K562 (cell line): ENCODE measurements around the gene COL4A2. TPM values are rescaled to one million over a fixed set of nuclear protein-coding genes. Genes with fewer than 3 reads are reported as not detected.

Source experiments
- ATAC-seq: fragments of 200-7000 bp; cut with Tn5 transposase; 3 replicates; pipeline ENCODE4 v1.9.1; 2020; ENCODE audit warnings: moderate library complexity
- BruUV-seq: library from RNA; stranded (reverse); fragments of 400-500 nt; replicated peaks from 2 replicates; lab custom pipeline; 2021; lab: Mats Ljungman, UMichigan
- CTCF ChIA-PET: fragments of 300-600 bp; formaldehyde crosslinking; extraction: SDS; loops from one replicate; lab custom pipeline; 2021; ENCODE audit warnings: low intra/inter-chr PET ratio; lab: Yijun Ruan, JAX
- POLR2A ChIA-PET: fragments of 300-600, 350-650 bp; sonication (Branson Sonifier 250); formaldehyde crosslinking; extraction: SDS; loops from one replicate; lab custom pipeline; 2021; ENCODE audit warnings: antibody characterized with exemption, inconsistent platforms; lab: Yijun Ruan, JAX
- DNase-seq, 4 experiments: peaks; one replicate each; pipeline versions ENCODE4 v3.0.0 to v3.0.0-alpha.2; 2011 to 2018; ENCODE audit warnings: low spot score in 3 of 4, mixed read lengths in 3 of 4; ENCODE audit errors: extremely low read depth in 1 of 4
- FAIRE-seq: peaks from 2 replicates; lab custom pipeline; 2011; peaks lifted over from hg19 to GRCh38; lab: Jason Lieb, UNC
- H2AFZ ChIP-seq: 2 replicates; pipeline ENCODE4 v1.6.0; 2011; ENCODE audit warnings: low read depth, low read length, control low read depth, inconsistent platforms
- H3K27ac ChIP-seq: fragments of 200-600 bp; 3 replicates; pipeline ENCODE4 v1.8.0; 2011; ENCODE audit warnings: low read depth, mild to moderate bottlenecking, control low read depth, inconsistent platforms, low read length, moderate library complexity, mixed read lengths; ENCODE audit errors: extremely low read depth
- H3K27me3 ChIP-seq, 2 experiments: fragments of 300-600 bp in 1 of 2; 2 replicates in 1 of 2; 3 replicates in 1 of 2; pipeline versions ENCODE4 v1.6.0 to v1.8.0; 2011; ENCODE audit warnings: inconsistent platforms in 2 of 2, low read length in 2 of 2, mild to moderate bottlenecking in 1 of 2, mixed read lengths in 1 of 2, moderate library complexity in 1 of 2; ENCODE audit not compliant: control insufficient read depth in 2 of 2, insufficient read depth in 2 of 2
- H3K36me3 ChIP-seq: fragments of 300-600 bp; 3 replicates; pipeline ENCODE4 v1.8.0; 2011; ENCODE audit warnings: mild to moderate bottlenecking, low read length, inconsistent platforms; ENCODE audit not compliant: control insufficient read depth, insufficient read depth
- H3K4me1 ChIP-seq, 2 experiments: fragments of 200-600 bp in 1 of 2; replicated peaks in 1 of 2; 2 replicates in 1 of 2; 3 replicates in 1 of 2; pipeline versions ENCODE4 v1.5.1 to v1.8.0; 2011; ENCODE audit warnings: inconsistent platforms in 2 of 2, low read length in 2 of 2, mild to moderate bottlenecking in 1 of 2, mixed read lengths in 1 of 2, moderate library complexity in 1 of 2; ENCODE audit not compliant: control insufficient read depth in 2 of 2, insufficient read depth in 2 of 2
- H3K4me2 ChIP-seq: 2 replicates; pipeline ENCODE4 v1.6.1; 2011; ENCODE audit warnings: low read length, control low read depth, inconsistent platforms, mixed read lengths; ENCODE audit not compliant: insufficient read depth
- H3K4me3 ChIP-seq: fragments of 200-600 bp; sonication (generic), shearing (Covaris generic); 2 replicates; pipeline ENCODE4 v1.5.1; 2016; ENCODE audit warnings: control low read depth, inconsistent platforms
- H3K79me2 ChIP-seq: fragments of 200-600 bp; 3 replicates; pipeline ENCODE4 v1.8.0; 2011; ENCODE audit warnings: low read length, inconsistent platforms; ENCODE audit not compliant: control insufficient read depth, insufficient read depth
- H3K9ac ChIP-seq, 2 experiments: 2 replicates each; pipeline versions ENCODE4 v1.6.0 to v1.6.1; 2011; ENCODE audit warnings: low read depth in 2 of 2, low read length in 2 of 2, control low read depth in 1 of 2, inconsistent platforms in 1 of 2, mild to moderate bottlenecking in 1 of 2, mixed read lengths in 1 of 2; ENCODE audit not compliant: insufficient read depth in 1 of 2
- H3K9me1 ChIP-seq: one replicate; pipeline ENCODE4 v1.6.0; 2011; ENCODE audit warnings: inconsistent platforms, mild to moderate bottlenecking, low read length, moderate library complexity; ENCODE audit not compliant: control insufficient read depth, insufficient read depth
- H3K9me3 ChIP-seq: replicated peaks from 2 replicates; pipeline ENCODE4 v1.5.1; 2011; ENCODE audit warnings: low read depth, low read length, inconsistent platforms; ENCODE audit not compliant: control insufficient read depth, insufficient read depth
- H4K20me1 ChIP-seq: replicated peaks from 2 replicates; pipeline ENCODE4 v1.6.1; 2011; ENCODE audit warnings: low read length, inconsistent platforms, mixed read lengths; ENCODE audit not compliant: control insufficient read depth, insufficient read depth
- CREM ChIP-seq: IDR thresholded peaks from 2 replicates; pipeline ENCODE4 v1.6.1; 2014; ENCODE audit warnings: antibody characterized with exemption, low read depth
- ELF1 ChIP-seq: fragments of 200-800 bp; sonication (Bioruptor generic); IDR thresholded peaks from 2 replicates; pipeline ENCODE4 v1.6.1; 2016; ENCODE audit warnings: missing genetic modification characterization, missing compliant biosample characterization
- GTF3C2 ChIP-seq: IDR thresholded peaks from 3 replicates; pipeline ENCODE4 v1.6.1; 2011; ENCODE audit warnings: borderline replicate concordance, mild to moderate bottlenecking, moderate library complexity; ENCODE audit not compliant: insufficient read length; ENCODE audit errors: extremely low read depth
- KAT2B ChIP-seq: IDR thresholded peaks from one replicate; pipeline ENCODE4 v1.6.1; 2012; ENCODE audit warnings: low read depth, mild to moderate bottlenecking, control low read depth, inconsistent platforms, low read length, moderate library complexity
- KDM1A ChIP-seq, 2 experiments: fragments of 450-650 bp; IDR thresholded peaks; 2 replicates each; pipeline ENCODE4 v1.6.1; 2016; ENCODE audit warnings: mild to moderate bottlenecking in 2 of 2
- MYNN ChIP-seq, 2 experiments: sonication (generic); formaldehyde crosslinking in 1 of 2; IDR thresholded peaks; 2 replicates each; pipeline versions ENCODE4 v1.5.0 to v1.6.1; 2016 to 2020; ENCODE audit warnings: antibody characterized with exemption in 1 of 2, missing genetic modification reagents in 1 of 2
- NFRKB ChIP-seq: fragments of 450-650 bp; IDR thresholded peaks from 2 replicates; pipeline ENCODE4 v1.6.1; 2016; ENCODE audit warnings: low read depth
- NRF1 ChIP-seq, 2 experiments: fragments of 450-650 bp; IDR thresholded peaks in 1 of 2; conservative IDR thresholded peaks in 1 of 2; 2 replicates each; pipeline ENCODE4 v1.6.1; 2014; ENCODE audit warnings: mild to moderate bottlenecking in 2 of 2
- POLR2AphosphoS5 ChIP-seq: IDR thresholded peaks from 2 replicates; pipeline ENCODE4 v1.6.1; 2011; ENCODE audit warnings: mild to moderate bottlenecking, low read depth, low read length, moderate library complexity; ENCODE audit not compliant: control insufficient read depth, insufficient read depth
- POLR3A ChIP-seq: IDR thresholded peaks from 2 replicates; pipeline ENCODE4 v1.6.1; 2011; ENCODE audit warnings: borderline replicate concordance, mild to moderate bottlenecking, moderate library complexity; ENCODE audit not compliant: insufficient read length, insufficient read depth; ENCODE audit errors: extremely low read depth
- SREBF1 ChIP-seq: fragments of 150-350 bp; IDR thresholded peaks from 2 replicates; pipeline ENCODE4 v1.6.1; 2014; ENCODE audit warnings: antibody characterized with exemption, low read depth, low read length, borderline replicate concordance
- SRSF9 ChIP-seq: fragments of 200-400 bp; formaldehyde crosslinking; IDR thresholded peaks from 2 replicates; pipeline ENCODE4 v1.6.1; 2017; ENCODE audit warnings: low read depth, low read length, borderline replicate concordance
- ZBTB8A ChIP-seq: fragments of 450-650 bp; IDR thresholded peaks from 2 replicates; pipeline ENCODE4 v1.6.1; 2018; ENCODE audit warnings: mild to moderate bottlenecking, moderate library complexity; ENCODE audit not compliant: partially characterized antibody
- ZC3H4 ChIP-seq: sonication (generic); formaldehyde crosslinking; IDR thresholded peaks from 2 replicates; pipeline ENCODE4 v1.9.0; 2021; ENCODE audit warnings: missing genetic modification reagents, borderline replicate concordance
- ZNF124 ChIP-seq: sonication (generic); formaldehyde crosslinking; IDR thresholded peaks from 2 replicates; pipeline ENCODE4 v1.8.1; 2022; ENCODE audit warnings: missing genetic modification reagents
- ZNF740 ChIP-seq, 3 experiments: fragments of 200-800 bp in 1 of 3; sonication (Bioruptor generic) in 1 of 3; sonication (generic) in 1 of 3; formaldehyde crosslinking in 1 of 3; IDR thresholded peaks; 2 replicates each; pipeline versions ENCODE4 v1.6.1 to v1.8.0; 2016 to 2022; ENCODE audit warnings: mild to moderate bottlenecking in 2 of 3, missing compliant biosample characterization in 2 of 3, missing genetic modification characterization in 2 of 3, missing genetic modification reagents in 1 of 3
- WGBS: fragments of 100-300 bp; shearing (Covaris generic); methylation state at CpG from one replicate; pipeline ENCODE4 v1.1.6; 2016; ENCODE audit warnings: low coverage, mixed read lengths; ENCODE audit not compliant: insufficient coverage; ENCODE audit errors: missing lambda C conversion rate; 5-methylcytosine and 5-hydroxymethylcytosine counted together
- in situ Hi-C: fragments of 300-500 bp; cut with MboI; formaldehyde crosslinking; loops from 4 replicates; pipeline ENCODE4 v1.15.0; 2018; ENCODE audit warnings: inconsistent platforms, mixed read lengths
- intact Hi-C: fragments of 100-400 bp; cut with micrococcal nuclease; formaldehyde crosslinking; loops from 2 replicates; pipeline ENCODE4 v1.14.2; 2022
- polyA plus RNA-seq, 8 experiments: library from polyadenylated mRNA; depleted of rRNA in 4 of 8; stranded (reverse) in 5 of 8; unstranded in 3 of 8; fragments of >200 nt; fragmentation: Nextera tagmentation in 2 of 8; fragmentation: Illumina TruSeq in 1 of 8; extraction: Ambion mirVana in 2 of 8; extraction: Trizol in 1 of 8; gene quantifications; 2 replicates each; pipeline versions ENCODE4 v1.2.1 to v1.2.3, GENCODE V29; 2011 to 2014; ENCODE audit warnings: inconsistent platforms in 1 of 8, missing spikeins in 1 of 8
- total RNA-seq, 7 experiments: library from RNA; depleted of rRNA in 6 of 7; stranded (reverse); fragments of >200 nt in 6 of 7; fragmentation: Illumina TruSeq in 2 of 7; extraction: Trizol in 2 of 7; gene quantifications; 2 replicates each; pipeline versions ENCODE4 v1.2.1 to v1.2.3, GENCODE V29; 2011 to 2021; ENCODE audit warnings: low replicate concordance in 1 of 7
- TF ChIP-seq, protein P1 (sequence below): fragments of 250-450 bp; sonication (Bioruptor Pico); IDR thresholded peaks from 2 replicates; pipeline ENCODE4 v1.4.0; 2020; ENCODE audit warnings: mild to moderate bottlenecking, moderate library complexity

Gene COL4A2
- total and polyA plus RNA-seq, 9 of the 15 experiments (the other 6 are each of a cell fraction or from before 2014, with no cell fraction given), result 0.13 to 15.2 (median 8.1) TPM

DNA sequence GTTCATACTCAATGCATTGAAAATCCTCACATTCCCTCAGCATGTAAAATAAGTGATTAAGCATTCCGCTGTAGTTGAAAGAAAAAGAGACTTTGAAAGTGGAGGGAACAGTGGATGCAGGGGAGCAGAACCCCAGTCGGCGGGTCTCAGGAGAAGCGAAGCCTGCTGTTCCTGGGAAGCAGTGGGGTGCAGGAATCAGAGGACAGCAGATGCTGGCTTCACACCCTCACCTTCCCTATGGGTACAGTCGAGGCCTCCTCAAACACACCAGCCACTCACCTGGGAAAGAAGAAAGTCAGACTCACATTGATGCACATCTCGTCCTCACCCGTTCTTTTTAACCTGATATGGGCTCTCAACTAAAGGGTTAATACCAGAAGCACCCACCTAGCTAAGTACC, 38.2 kb downstream of the COL4A2 start:
- BruUV-seq, result no TSS peak
- DNase-seq (no peak), ATAC-seq (no peak), FAIRE-seq (no peak)
- no peaks in the 10 kb centered on the region for H4K20me1 ChIP-seq
- no peak overlapping the region for H2AFZ ChIP-seq
- H3K9me3 ChIP-seq, result no peaks in the 10 kb centered on the region
- 2% methylated on average over 7 of the region's 7 CpGs for WGBS
- POLR2A ChIA-PET, result no interaction called here
- peaks cover 0 to 50% of the 10 kb centered on the region in 2 experiments for H3K27me3 ChIP-seq
- CTCF ChIA-PET, result no interaction called here
- intact Hi-C loops, result no loop called here
- H3K4me3 ChIP-seq, result no peak overlapping the region
- in situ Hi-C loops, result no loop called here
- no peak overlapping the region for H3K9ac ChIP-seq
- H3K4me2 ChIP-seq, result no peak overlapping the region
- no peaks in the 10 kb centered on the region for H3K36me3 ChIP-seq
- no peaks in the 10 kb centered on the region for H3K79me2 ChIP-seq
- no peaks in the 10 kb centered on the region for H3K9me1 ChIP-seq
- H3K27ac ChIP-seq, result no peak overlapping the region
- no peaks in the 10 kb centered on the region for H3K4me1 ChIP-seq
- TF ChIP-seq ZC3H4 (CRISPR knock-in tag) (no peak), NRF1 (conservative IDR thresholded peaks at IDR 0.05 in 1 of 2, IDR thresholded peaks at IDR 0.05 in 1 of 2) (no peak), KDM1A (IDR thresholded peaks at IDR 0.05) (no peak), ZNF740 (CRISPR knock-in tag; IDR thresholded peaks at IDR 0.05) (no peak), ZNF740 (tag; IDR thresholded peaks at IDR 0.05) (no peak), CREM (no peak), ELF1 (tag) (no peak), KAT2B (no peak), SREBF1 (no peak), POLR2AphosphoS5 (no peak), ZNF124 (CRISPR knock-in tag) (no peak), SRSF9 (no peak), GTF3C2 (no peak), NFRKB (no peak), ZBTB8A (no peak), POLR3A (no peak), MYNN (IDR thresholded peaks at IDR 0.05) (no peak), MYNN (CRISPR knock-in tag; IDR thresholded peaks at IDR 0.05) (no peak)
- TF ChIP-seq, protein P1, sequence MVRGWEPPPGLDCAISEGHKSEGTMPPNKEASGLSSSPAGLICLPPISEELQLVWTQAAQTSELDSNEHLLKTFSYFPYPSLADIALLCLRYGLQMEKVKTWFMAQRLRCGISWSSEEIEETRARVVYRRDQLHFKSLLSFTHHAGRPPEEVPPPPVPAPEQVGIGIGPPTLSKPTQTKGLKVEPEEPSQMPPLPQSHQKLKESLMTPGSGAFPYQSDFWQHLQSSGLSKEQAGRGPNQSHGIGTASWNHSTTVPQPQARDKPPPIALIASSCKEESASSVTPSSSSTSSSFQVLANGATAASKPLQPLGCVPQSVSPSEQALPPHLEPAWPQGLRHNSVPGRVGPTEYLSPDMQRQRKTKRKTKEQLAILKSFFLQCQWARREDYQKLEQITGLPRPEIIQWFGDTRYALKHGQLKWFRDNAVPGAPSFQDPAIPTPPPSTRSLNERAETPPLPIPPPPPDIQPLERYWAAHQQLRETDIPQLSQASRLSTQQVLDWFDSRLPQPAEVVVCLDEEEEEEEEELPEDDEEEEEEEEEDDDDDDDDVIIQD (CRISPR knock-in tag), result no peak
